Endodermal cell (in vitro differentiated cells): Measurements from ENCODE around the gene FXR2. TPM values are rescaled to one million over a fixed set of nuclear protein-coding genes. Genes with fewer than 3 reads are reported as not detected.

Experiments
- DNase-seq: peaks from one replicate; pipeline ENCODE4 v3.0.0-alpha.2; 2017
- H3K27ac ChIP-seq: 2 replicates; pipeline ENCODE4 v1.5.1; 2013; ENCODE audit warnings: mild to moderate bottlenecking, low read depth, low read length, moderate library complexity
- H3K27me3 ChIP-seq: 2 replicates; pipeline ENCODE4 v1.6.1; 2013; ENCODE audit warnings: mild to moderate bottlenecking, low read length, moderate library complexity; ENCODE audit not compliant: insufficient read depth, control insufficient read depth, poor library complexity, severe bottlenecking
- H3K36me3 ChIP-seq: 2 replicates; pipeline ENCODE4 v1.7.0; 2013; ENCODE audit warnings: mild to moderate bottlenecking, low read length, moderate library complexity; ENCODE audit not compliant: control insufficient read depth, insufficient read depth
- H3K4me1 ChIP-seq: one replicate; pipeline ENCODE4 v1.7.0; 2013; ENCODE audit warnings: low read length; ENCODE audit not compliant: control insufficient read depth, insufficient read depth
- H3K4me3 ChIP-seq: 2 replicates; pipeline ENCODE4 v1.5.1; 2013; ENCODE audit warnings: mild to moderate bottlenecking, low read length, moderate library complexity
- H3K9ac ChIP-seq: 2 replicates; pipeline ENCODE4 v1.6.1; 2013; ENCODE audit warnings: mild to moderate bottlenecking, low read length, moderate library complexity; ENCODE audit not compliant: poor library complexity, severe bottlenecking; ENCODE audit errors: extremely low read depth
- H3K9me3 ChIP-seq: 2 replicates; pipeline ENCODE4 v1.6.1; 2013; ENCODE audit warnings: mild to moderate bottlenecking, low read length, moderate library complexity; ENCODE audit not compliant: control insufficient read depth
- H3K27ac Mint-ChIP-seq: 2 replicates; pipeline ENCODE4 v1.8.0; 2020; ENCODE audit warnings: mixed read lengths
- H3K27me3 Mint-ChIP-seq: 2 replicates; pipeline ENCODE4 v1.8.0; 2021; ENCODE audit warnings: mild to moderate bottlenecking, mixed read lengths; ENCODE audit not compliant: insufficient read depth
- H3K36me3 Mint-ChIP-seq: 2 replicates; pipeline ENCODE4 v1.8.0; 2020; ENCODE audit warnings: low read depth, mixed read lengths
- H3K4me1 Mint-ChIP-seq: 2 replicates; pipeline ENCODE4 v1.8.0; 2020; ENCODE audit warnings: mixed read lengths
- H3K4me3 Mint-ChIP-seq: 2 replicates; pipeline ENCODE4 v1.8.0; 2020; ENCODE audit warnings: mild to moderate bottlenecking, moderate library complexity, mixed read lengths
- H3K9me3 Mint-ChIP-seq: 2 replicates; pipeline ENCODE4 v1.8.0; 2020; ENCODE audit warnings: mild to moderate bottlenecking, mixed read lengths
- CTCF ChIP-seq: fragments of 200-600 bp; sonication (generic); conservative IDR thresholded peaks from 2 replicates; pipeline ENCODE4 v1.5.0; 2021; ENCODE audit warnings: antibody characterized with exemption, mild to moderate bottlenecking
- WGBS, 2 experiments: methylation state at CpG; one replicate each; pipeline versions ENCODE4 v1.1.5 to v1.1.7; 2013; ENCODE audit warnings: missing lambda C conversion rate in 2 of 2, mixed read lengths in 1 of 2; ENCODE audit not compliant: insufficient coverage in 1 of 2, insufficient read length in 1 of 2; 5-methylcytosine and 5-hydroxymethylcytosine counted together
- total RNA-seq, 2 donors: library from RNA; stranded (reverse); fragmentation: NEBNext Ultra II Directional in 1 of 2; extraction: Animal tissue kit (Norgen Biotek cat#: 25700) in 1 of 2; gene quantifications; 2 replicates in 1 of 2; 3 replicates in 1 of 2; pipeline ENCODE4 v1.2.1, GENCODE V29; 2021

The FXR2 gene
- total RNA-seq, 2 donors from 2014 or later: 52.1 to 53.9 TPM

DNA sequence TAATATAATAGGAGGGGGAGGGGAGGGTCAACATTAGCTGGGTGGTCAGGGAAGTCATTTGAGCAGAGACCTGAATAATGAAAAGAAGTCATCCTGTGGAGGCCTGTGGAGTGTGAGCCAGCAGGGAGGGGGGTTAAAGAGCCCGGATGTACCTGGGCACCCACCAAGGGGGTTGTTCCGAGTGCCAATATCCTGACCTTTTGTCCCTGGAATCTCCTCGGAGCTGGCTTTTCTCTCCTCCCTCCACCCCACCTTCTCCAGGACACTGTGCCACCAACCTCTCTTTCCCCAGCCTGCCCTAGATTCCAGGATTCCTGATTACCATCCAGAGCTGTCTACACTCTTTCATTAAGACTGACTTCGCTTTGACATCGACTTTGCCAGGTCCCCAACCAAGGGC, 21.5 kb upstream of the FXR2 start:
- 80 to 84% methylated on average over 4 to 5 of the region's 5 CpGs for WGBS, 2 experiments

GRCh38 chr17:7634384-7634783, 19.7 kb upstream of the FXR2 start:
- no peak overlapping the region for H3K27ac Mint-ChIP-seq
- H3K9me3 Mint-ChIP-seq: no peaks in the 10 kb centered on the region
- 53 to 67% methylated on average over 2 to 5 of the region's 5 CpGs for WGBS, 2 experiments

More for the DNA sequence above, 21.5 kb upstream of the FXR2 start:
- H3K27me3 Mint-ChIP-seq: peaks cover 2% of the 10 kb centered on the region
- H3K27ac Mint-ChIP-seq: no peak overlapping the region
- Histone ChIP-seq H3K36me3 (no peaks in the 10 kb centered on the region), H3K4me1 (peaks cover 5% of the 10 kb centered on the region), H3K27me3 (no peaks in the 10 kb centered on the region), H3K9me3 (no peaks in the 10 kb centered on the region), H3K4me3 (no peak overlapping the region), H3K9ac (no peak overlapping the region), H3K27ac (no peak overlapping the region)
- peaks cover 11% of the 10 kb centered on the region for H3K4me1 Mint-ChIP-seq
- H3K4me3 Mint-ChIP-seq: no peak overlapping the region
- TF ChIP-seq CTCF: no peak
- DNase-seq: peak; percentile 52
- H3K9me3 Mint-ChIP-seq: no peaks in the 10 kb centered on the region
- no peaks in the 10 kb centered on the region for H3K36me3 Mint-ChIP-seq

DNA sequence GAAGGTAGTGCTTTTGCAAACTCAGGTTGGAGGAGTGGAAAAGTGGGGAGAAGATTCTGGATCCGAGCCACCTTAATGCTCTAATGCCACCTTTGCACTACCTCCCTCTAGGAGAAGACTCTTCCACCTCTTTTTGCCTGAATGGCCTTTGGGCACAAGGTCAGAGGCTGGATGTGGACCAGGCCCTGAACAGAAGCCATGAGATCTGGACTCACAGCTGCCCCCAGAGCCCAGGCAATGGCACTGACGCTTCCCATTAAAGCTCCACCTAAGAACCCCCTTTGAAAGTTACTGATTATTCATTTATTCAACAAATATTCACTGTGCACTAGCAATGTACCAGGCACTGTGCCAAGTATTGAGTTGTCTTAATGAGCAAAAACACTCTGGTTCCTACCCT, 18.4 kb upstream of the FXR2 start:
- no peaks in the 10 kb centered on the region for H3K9me3 Mint-ChIP-seq
- no peaks in the 10 kb centered on the region for H3K36me3 ChIP-seq
- no peak overlapping the region for H3K4me3 Mint-ChIP-seq
- H3K9me3 ChIP-seq: no peaks in the 10 kb centered on the region
- no peak for TF ChIP-seq CTCF
- no peaks in the 10 kb centered on the region for H3K27me3 Mint-ChIP-seq
- H3K4me1 Mint-ChIP-seq: peaks cover 11% of the 10 kb centered on the region
- no peak overlapping the region for H3K27ac ChIP-seq
- peaks cover 5% of the 10 kb centered on the region for H3K4me1 ChIP-seq
- H3K27me3 ChIP-seq: no peaks in the 10 kb centered on the region
- peak; percentile 69 for DNase-seq
- H3K27ac Mint-ChIP-seq: no peak overlapping the region
- 82% methylated on average over 2 of the region's 2 CpGs; no CpG with 5 or more reads in 1 of the 2 experiments for WGBS, 2 experiments
- no peak overlapping the region for H3K9ac ChIP-seq
- H3K36me3 Mint-ChIP-seq: no peaks in the 10 kb centered on the region
- H3K4me3 ChIP-seq: no peak overlapping the region

More at GRCh38 chr17:7634384-7634783, 19.7 kb upstream of the FXR2 start:
- Histone ChIP-seq H3K4me1 (peaks cover 5% of the 10 kb centered on the region), H3K9me3 (no peaks in the 10 kb centered on the region), H3K9ac (no peak overlapping the region), H3K4me3 (no peak overlapping the region), H3K36me3 (no peaks in the 10 kb centered on the region), H3K27ac (no peak overlapping the region), H3K27me3 (no peaks in the 10 kb centered on the region)
- Mint-ChIP-seq H3K4me3 (no peak overlapping the region), H3K36me3 (no peaks in the 10 kb centered on the region), H3K4me1 (peaks cover 11% of the 10 kb centered on the region), H3K27me3 (peaks cover 2% of the 10 kb centered on the region)
- TF ChIP-seq CTCF: peak; percentile 78
- DNase-seq: peak; percentile 97
